NCI-H460 (cell line): ENCODE measurements around the gene SMC2. TPM values are rescaled to one million over a fixed set of nuclear protein-coding genes. Genes with fewer than 3 reads are reported as not detected.
A peak's percentile ranks its signal among the peaks of the same experiment; 100 is the strongest.

Experiments used
- DNase-seq: peaks from one replicate; pipeline ENCODE4 v3.0.0-alpha.2; 2016; ENCODE audit warnings: low read depth; ENCODE audit errors: extremely low read depth
- polyA plus RNA-seq: library from polyadenylated mRNA; depleted of rRNA; stranded (reverse); fragments of >200 nt; gene quantifications from 2 replicates; pipeline ENCODE4 v1.2.3, GENCODE V29; 2014; cell fraction: nucleus; rRNA removed
- total RNA-seq: library from RNA; depleted of rRNA; stranded (reverse); fragments of >200 nt; shearing (Covaris generic); gene quantifications from 2 replicates; pipeline ENCODE4 v1.2.3, GENCODE V29; 2014; rRNA removed

SMC2 gene
- 28.2 and 30.1 TPM in 2 replicates for total RNA-seq
- polyA plus RNA-seq = 22.3 and 28.0 TPM in 2 replicates

DNA sequence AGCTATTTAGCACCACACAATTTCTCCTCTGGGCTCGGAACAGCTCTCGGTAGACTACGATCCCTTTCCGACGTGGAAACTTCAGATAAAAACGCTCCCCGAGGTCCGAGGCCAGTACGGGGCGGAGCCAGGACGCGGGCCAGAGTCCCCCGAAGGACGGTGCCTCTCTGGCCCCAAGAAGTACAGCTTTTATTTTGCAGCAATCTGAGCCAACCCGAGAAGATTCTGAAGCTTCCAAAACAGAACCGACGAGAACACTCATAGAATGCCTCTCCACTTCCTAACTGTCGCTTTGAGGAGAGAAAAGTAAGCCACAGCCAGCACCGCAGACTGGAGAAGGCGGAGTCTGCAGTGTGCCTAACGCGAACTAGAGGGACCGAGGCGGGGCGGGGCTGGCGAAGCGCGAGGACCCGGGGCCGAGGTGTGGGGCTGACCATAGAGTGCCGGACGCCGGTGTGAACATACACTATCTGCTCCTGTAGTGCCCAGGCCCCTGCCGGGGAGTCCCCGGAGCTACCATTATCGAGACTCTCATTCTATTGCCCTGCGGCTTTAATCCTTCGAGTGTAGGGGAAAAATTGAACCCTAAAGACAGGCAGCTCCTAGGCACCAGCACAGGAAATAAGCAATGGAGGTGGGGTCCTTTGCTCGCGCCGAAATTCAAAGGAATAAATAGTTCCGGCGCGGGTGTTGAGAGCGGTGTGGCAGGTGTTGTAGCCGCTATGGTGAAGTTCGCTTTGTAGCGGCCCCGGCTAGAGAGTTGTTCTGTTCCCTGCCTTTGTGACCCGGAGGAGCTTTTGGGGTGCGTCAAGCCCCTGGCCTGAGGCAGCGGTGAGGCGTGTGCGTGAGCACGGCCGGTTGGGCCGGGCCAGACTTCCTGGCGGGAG lies at the start of gene SMC2:
Gene SMC2, plus strand, starts transcription at position 663 of the 887 bp plus-strand sequence. CDS start 1,076 bp downstream, outside the sequence.
- DNase-seq = peak; percentile 89

DNA sequence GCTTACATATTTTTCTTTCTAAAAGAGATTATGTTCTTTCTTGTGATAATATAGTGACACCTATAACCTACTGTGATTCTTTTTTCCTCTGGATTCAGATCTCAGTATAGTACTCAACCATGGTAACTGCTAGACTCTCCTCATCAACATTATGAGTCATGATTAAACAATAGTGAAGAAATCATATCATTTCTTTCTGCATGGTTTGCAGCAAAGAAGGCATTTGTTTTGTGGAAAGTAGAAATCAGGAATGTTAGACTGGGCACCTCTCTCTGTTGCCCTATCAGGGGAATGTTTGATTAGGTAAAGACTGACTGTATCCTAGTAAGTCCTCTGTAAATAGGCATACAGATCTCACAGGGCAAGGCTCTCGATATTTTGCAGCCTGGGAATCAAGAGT lies 25.6 kb upstream of the SMC2 start:
- no peak for DNase-seq

DNA sequence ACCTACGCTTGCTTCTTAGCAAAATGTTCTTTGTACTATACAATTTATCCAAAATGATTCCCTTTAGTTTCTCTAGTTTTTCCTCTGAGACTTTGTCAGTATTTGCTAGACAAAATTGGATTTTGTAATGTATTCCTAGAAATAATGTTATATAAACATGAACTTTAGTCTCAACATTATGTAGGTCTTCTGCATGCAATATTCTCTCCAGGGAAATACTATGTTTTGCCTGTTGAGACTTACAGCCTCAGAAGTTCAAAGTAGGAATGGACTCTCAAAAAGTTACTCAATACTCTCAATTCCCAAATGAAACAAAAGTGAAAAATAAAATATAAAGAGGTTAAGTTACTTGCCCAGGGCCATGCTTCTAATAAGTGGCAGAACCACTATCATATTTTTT lies 24.8 kb upstream of the SMC2 start:
- DNase-seq = no peak

DNA sequence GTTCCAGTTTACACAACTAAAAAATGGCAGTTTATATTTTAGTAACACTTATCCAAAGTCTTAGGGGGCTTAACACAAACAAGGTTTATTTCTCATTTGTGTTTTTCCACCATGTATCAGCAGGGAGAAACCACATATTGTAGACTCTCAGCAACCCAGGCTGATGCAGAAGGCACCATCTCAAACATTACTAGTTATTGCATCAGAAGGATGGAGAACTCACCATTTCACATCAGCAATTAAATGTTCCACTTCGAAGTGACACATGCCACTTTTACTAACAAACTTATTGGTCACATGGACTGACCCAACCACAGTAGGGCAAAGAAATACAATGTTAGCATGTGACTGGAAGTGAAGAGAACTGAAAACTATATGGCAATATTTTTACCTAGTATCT lies 22.5 kb upstream of the SMC2 start:
- peak; percentile 8 for DNase-seq

DNA sequence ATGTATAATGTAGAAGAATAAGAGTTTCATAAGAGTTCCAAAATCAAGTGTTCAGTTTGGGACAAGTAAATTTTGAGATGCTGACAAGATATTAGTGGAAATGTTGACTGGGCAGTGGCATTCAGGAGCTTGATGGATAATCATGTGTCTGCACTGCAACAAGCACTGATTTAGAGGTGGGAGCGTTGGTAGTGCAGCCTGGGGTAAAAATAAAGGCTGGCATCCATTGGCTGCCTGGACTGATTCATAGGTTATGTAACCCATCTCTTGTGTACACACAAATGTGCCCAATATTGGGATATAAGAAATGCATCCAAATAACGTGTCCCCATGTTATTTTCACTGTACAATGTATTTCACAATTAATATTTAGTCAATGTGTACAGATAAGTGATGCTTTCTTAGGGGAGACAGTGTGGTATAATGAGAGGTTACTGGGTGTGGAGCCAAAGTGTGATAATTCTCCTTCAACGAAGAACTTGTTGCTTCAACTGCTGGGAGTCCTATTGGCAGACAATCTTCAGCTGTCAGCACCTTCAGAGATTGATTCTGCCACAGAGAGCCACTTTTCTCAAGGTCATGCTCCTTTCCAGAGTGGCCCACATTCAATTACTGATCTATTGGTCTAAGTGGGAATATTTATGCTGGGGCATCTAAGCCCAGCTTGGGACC lies 20.9 kb upstream of the SMC2 start:
- DNase-seq = no peak

GRCh38 chr9:104073770-104074133 lies 20.4 kb upstream of the SMC2 start:
- DNase-seq = no peak

DNA sequence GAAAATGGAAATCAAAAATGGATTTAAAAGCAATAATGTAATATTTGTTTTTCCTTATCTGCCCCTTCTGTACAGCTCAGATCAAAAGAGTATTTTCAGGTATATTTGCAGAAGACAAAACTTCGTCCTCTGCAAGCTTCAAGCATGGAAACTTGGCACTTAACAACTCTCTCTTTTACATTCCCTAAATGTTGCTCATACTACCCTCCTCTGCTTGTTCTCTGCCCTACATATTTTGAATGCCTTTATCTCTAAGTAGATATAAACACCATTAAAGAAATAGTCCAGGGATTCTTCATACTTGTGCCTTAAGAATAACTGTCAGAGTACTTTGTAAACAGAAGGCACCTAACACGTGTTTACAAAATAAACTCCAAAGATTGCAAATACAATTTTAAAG lies 19.2 kb upstream of the SMC2 start:
- DNase-seq = no peak

DNA sequence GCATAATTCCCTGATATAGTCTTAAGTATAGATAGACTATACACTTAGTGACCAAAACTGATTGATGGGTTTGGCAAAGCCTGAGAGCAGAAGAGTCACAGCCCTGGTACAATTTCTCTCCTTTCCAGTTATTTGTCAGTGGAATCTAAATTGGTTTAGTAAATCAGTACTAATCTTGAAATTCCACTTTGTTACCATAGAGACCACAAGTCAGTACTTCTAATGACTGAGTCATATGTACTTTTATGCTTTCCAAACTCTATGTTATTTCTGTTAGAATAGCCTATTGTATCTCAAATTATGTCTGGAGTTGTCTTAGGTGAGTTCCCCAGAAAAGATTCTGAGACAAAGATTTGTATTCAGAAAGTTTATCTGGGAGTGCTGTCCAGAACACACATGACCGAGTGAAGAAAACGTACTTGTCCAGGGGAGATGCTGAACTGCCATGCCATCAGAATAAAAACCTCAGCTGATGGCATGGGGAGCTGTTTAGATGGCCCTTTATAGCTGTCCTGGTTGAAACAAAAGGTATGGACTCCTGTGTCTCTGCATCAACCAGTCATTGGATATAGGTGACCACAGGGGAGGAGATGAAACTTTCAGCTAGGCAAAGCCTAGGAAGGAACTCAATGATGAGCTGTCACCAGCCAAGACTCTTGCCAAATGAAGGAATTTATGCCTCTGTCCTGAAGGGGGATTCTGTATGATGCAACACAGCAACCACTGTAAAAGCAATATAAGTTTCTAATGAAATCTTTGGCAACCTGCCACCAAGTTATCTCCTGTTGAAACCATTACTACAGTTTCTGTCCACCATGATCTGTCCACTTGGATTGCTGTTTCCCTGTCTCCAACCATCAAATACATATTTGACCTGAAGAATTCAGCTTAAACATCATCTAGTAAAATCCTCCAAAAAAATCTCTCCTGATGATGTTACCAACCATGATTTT lies 18.0 kb upstream of the SMC2 start:
- DNase-seq = no peak

- no peak for DNase-seq
These were observed 15.5 kb upstream of the SMC2 start for GRCh38 chr9:104078596-104078995.

- no peak for DNase-seq
These were observed 13.1 kb upstream of the SMC2 start for GRCh38 chr9:104080983-104081382.

GRCh38 chr9:104082168-104082567 lies 11.9 kb upstream of the SMC2 start:
- no peak for DNase-seq

DNA sequence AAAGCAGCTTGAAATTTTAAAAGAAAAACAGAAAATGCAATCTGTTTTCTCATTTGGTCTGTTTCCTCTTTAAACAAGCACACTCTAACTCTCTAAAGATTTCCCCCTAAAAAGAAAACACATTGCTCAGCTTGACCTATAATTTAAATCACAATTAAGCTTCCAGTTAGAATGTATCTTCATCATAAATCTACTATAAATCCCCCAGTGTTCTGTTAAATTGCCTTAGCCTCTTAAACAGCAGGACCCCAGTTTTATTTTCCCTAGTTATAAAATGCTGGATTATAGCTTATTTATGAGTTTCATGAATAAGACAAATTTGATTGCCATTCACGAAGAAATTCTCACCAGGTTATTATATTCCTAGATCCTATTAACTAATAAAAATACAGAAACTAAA lies 8.6 kb upstream of the SMC2 start:
- DNase-seq = no peak

- DNase-seq = no peak
These were observed 6.2 kb upstream of the SMC2 start for GRCh38 chr9:104087894-104088293.

DNA sequence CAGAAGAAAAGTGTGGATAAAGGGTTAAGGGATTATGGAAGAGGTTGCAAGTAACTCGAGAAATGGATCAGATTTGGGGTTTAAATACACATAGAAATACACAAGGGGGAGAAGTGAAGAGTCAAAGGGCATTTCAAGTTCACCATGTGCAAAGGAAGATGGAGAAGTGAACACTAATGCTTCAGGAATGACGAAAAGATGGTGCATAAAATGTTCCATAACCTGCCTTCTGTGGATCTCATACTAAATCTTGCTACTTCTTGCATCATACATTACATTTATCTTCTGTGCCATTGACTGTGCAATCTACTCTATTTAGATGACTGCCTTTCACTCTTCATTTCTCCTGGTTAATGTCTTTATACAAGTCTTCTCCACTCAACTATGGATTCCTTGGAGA lies 5.7 kb upstream of the SMC2 start:
- DNase-seq = no peak

DNA sequence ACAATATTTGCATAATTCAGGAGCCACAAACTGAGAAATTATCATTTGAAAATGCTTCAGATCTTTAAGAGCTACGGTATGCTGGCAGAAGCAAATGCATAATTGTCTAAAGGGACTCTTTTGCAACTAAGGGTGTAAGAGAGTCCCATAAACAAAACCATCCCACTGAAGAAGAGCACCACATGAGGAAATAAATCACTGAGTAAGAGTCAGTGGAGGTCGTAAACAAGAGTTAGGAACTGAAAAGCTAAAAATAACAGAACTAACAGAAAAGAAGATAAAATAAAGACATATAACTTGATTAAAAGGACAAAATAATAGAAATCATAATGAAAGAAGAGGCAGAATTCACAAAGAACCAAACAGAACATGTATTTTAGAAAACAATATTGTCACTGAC lies 3.5 kb upstream of the SMC2 start:
- no peak for DNase-seq

DNA sequence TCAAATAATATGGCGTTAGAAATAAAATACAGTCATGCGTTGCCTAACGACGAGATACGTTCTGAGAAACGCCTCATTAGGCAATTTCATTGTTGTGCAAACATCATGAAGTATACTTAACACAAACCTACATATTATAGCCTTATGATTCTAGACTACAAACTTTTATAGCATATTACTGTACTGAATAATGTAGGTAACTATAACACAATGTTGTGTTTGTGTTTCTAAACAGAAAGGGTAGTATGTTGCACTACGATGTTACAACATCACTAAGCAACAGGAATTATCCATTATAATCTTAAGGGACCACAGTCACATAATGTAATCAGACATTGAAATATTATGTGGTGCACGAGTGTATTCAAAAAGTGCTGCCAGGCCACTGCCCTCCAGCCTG lies 3.0 kb upstream of the SMC2 start:
- peak; percentile 39 for DNase-seq

GRCh38 chr9:104091708-104092107 lies 2.4 kb upstream of the SMC2 start:
- DNase-seq = peak; percentile 82

DNA sequence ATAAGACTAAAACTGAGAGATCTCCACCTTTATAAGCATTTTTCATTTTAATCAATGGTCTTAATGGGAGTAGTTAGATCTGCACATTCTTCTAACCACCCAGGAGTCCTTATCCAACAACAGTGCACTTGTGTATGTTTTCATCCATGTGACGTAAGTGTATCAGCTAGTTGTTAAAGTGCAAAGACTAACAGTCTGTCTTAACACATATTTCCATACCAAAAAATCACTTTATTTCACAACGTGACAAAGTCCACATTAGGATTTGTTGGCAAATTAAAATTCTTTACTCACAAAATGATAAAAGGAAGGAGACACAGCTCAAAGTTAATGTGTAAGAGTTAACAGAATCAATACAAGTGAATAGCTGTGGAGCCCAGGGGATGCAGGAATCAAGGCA lies 1.9 kb upstream of the SMC2 start:
- DNase-seq = no peak

DNA sequence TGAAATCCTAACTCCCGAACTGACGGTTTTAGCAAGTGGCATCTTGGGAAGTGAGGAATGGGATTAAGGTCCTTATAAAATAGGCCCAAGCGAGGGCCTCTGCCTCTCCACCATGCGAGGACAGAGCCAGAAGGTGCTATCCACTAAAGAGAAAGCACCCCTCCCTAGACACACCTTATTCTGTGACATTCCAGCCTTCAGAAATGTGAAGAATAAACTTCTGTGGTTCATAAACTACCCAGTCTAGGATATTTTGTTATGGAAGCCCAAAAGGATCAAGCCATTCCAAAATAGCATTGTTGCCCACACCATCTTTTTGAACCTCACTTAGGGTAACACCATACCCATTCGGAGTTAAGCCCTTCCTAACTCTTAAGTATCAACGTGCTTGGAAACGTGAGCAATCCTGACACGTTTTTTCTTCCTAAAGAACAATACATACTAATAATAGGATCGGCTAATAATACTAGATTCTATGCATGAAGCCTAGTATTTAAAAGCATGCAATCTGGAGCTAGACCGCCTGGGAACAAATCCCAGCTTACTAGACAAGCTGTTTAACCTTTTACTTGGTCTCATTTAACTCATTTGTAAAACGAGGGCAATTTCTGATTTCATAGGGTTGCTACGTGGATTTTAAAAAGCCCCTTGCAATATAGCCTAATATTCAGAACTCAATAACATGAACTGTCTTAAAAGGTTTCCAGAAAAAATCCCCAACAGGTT lies 1.1 kb upstream of the SMC2 start:
- no peak for DNase-seq

GRCh38 chr9:104094534-104095015 lies 466 bp downstream of the SMC2 start:
- no peak for DNase-seq
